HepG2 (cell line): ENCODE results near the gene PMS2.

Experiments used
- CBX5 ChIP-seq: sonication (generic); formaldehyde crosslinking; IDR thresholded peaks from 2 replicates; pipeline ENCODE4 v1.4.0; 2020; ENCODE audit warnings: missing genetic modification reagents, borderline replicate concordance
- MED1 ChIP-seq: sonication (generic); formaldehyde crosslinking; IDR thresholded peaks from 2 replicates; pipeline ENCODE4 v1.4.0; 2020; ENCODE audit warnings: missing genetic modification reagents
- MYNN ChIP-seq: sonication (generic); formaldehyde crosslinking; IDR thresholded peaks from 2 replicates; pipeline ENCODE4 v1.4.0; 2020; ENCODE audit warnings: mild to moderate bottlenecking, low read depth, missing genetic modification reagents
- RELA ChIP-seq: sonication (generic); formaldehyde crosslinking; IDR thresholded peaks from 2 replicates; pipeline ENCODE4 v1.4.0; 2020; ENCODE audit warnings: missing genetic modification reagents
- SRSF9 ChIP-seq: fragments of 200-400 bp; formaldehyde crosslinking; IDR thresholded peaks from 2 replicates; pipeline ENCODE4 v1.6.1; 2018; ENCODE audit warnings: borderline replicate concordance, mild to moderate bottlenecking, low read depth, low read length; ENCODE audit not compliant: insufficient read depth, poor library complexity, severe bottlenecking
- ZFP1 ChIP-seq: IDR thresholded peaks from 2 replicates; pipeline ENCODE4 v1.6.1; 2016
- ZNF282 ChIP-seq: fragments of 450-650 bp; IDR thresholded peaks from 2 replicates; pipeline ENCODE4 v1.6.1; 2018; ENCODE audit not compliant: partially characterized antibody
- ZNF776 ChIP-seq: sonication (generic); formaldehyde crosslinking; IDR thresholded peaks from 2 replicates; pipeline ENCODE4 v1.4.0; 2020; ENCODE audit warnings: mild to moderate bottlenecking, missing genetic modification reagents
- ZZZ3 ChIP-seq: sonication (generic); formaldehyde crosslinking; IDR thresholded peaks from 2 replicates; pipeline ENCODE4 v1.4.0; 2020; ENCODE audit warnings: missing genetic modification reagents, mild to moderate bottlenecking, borderline replicate concordance
- TF ChIP-seq, protein P1 (sequence below): sonication (generic); formaldehyde crosslinking; IDR thresholded peaks from 2 replicates; pipeline ENCODE4 v1.4.0; 2020; ENCODE audit warnings: missing genetic modification reagents
- TF ChIP-seq, protein P2 (sequence below): sonication (generic); formaldehyde crosslinking; IDR thresholded peaks from 2 replicates; pipeline ENCODE4 v1.4.0; 2020; ENCODE audit warnings: missing genetic modification reagents, borderline replicate concordance
- TF ChIP-seq, protein P3 (sequence below): sonication (generic); formaldehyde crosslinking; IDR thresholded peaks from 2 replicates; pipeline ENCODE4 v1.4.0; 2020; ENCODE audit warnings: missing genetic modification reagents

DNA sequence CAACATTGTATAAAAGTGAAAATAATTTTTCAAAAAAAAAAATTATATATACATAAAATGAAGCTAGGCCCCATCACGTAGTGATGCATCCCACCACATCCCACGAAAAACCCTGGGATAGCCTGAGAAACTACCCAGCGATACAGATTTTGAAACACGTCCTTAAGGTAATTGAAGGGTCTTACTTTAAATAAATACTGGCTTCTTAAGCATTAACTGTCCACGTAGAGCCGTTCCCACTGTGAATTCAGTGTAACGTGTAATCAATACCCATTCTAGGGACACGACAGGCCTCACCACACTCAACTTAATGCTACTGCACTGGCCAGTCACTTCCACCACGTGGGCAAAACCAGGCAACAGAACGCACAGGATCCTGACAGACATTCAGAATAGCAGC is 26.3 kb upstream of the PMS2 start:
- no peak for TF ChIP-seq RELA (CRISPR knock-in tag)
- TF ChIP-seq CBX5: no peak
- TF ChIP-seq, protein P1, sequence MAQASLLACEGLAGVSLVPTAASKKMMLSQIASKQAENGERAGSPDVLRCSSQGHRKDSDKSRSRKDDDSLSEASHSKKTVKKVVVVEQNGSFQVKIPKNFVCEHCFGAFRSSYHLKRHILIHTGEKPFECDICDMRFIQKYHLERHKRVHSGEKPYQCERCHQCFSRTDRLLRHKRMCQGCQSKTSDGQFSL: no peak
- TF ChIP-seq, protein P2, sequence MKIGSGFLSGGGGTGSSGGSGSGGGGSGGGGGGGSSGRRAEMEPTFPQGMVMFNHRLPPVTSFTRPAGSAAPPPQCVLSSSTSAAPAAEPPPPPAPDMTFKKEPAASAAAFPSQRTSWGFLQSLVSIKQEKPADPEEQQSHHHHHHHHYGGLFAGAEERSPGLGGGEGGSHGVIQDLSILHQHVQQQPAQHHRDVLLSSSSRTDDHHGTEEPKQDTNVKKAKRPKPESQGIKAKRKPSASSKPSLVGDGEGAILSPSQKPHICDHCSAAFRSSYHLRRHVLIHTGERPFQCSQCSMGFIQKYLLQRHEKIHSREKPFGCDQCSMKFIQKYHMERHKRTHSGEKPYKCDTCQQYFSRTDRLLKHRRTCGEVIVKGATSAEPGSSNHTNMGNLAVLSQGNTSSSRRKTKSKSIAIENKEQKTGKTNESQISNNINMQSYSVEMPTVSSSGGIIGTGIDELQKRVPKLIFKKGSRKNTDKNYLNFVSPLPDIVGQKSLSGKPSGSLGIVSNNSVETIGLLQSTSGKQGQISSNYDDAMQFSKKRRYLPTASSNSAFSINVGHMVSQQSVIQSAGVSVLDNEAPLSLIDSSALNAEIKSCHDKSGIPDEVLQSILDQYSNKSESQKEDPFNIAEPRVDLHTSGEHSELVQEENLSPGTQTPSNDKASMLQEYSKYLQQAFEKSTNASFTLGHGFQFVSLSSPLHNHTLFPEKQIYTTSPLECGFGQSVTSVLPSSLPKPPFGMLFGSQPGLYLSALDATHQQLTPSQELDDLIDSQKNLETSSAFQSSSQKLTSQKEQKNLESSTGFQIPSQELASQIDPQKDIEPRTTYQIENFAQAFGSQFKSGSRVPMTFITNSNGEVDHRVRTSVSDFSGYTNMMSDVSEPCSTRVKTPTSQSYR: no peak
- no peak for TF ChIP-seq ZNF776 (CRISPR knock-in tag)
- no peak for TF ChIP-seq ZZZ3
- TF ChIP-seq ZNF282: no peak
- TF ChIP-seq, protein P3, sequence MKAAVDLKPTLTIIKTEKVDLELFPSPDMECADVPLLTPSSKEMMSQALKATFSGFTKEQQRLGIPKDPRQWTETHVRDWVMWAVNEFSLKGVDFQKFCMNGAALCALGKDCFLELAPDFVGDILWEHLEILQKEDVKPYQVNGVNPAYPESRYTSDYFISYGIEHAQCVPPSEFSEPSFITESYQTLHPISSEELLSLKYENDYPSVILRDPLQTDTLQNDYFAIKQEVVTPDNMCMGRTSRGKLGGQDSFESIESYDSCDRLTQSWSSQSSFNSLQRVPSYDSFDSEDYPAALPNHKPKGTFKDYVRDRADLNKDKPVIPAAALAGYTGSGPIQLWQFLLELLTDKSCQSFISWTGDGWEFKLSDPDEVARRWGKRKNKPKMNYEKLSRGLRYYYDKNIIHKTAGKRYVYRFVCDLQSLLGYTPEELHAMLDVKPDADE: no peak
- TF ChIP-seq ZFP1: no peak
- TF ChIP-seq MYNN (CRISPR knock-in tag): no peak
- no peak for TF ChIP-seq SRSF9
- no peak for TF ChIP-seq MED1
